A549 treated with AZD9567 at 1 μM for 4 hours (cell line): ENCODE measurements around the gene PPM1M. TPM values are rescaled to one million over a fixed set of nuclear protein-coding genes. Genes with fewer than 3 reads are reported as not detected.

Source experiments
- total RNA-seq: library from RNA; stranded (reverse); fragments of 200-300 nt; extraction: Qiagen RNA extraction; gene quantifications from 5 replicates; pipeline ENCODE4 v1.2.3, GENCODE V29; 2022; ENCODE audit not compliant: insufficient read depth

The PPM1M gene
- total RNA-seq, result 2.7 to 4.5 TPM (median 4.2 TPM) in 5 replicates

GRCh38 chr3:52245322-52246263 lies at the start of gene PPM1M:
Gene PPM1M, plus strand, starts transcription at chr3:52245759. Its CDS starts 66 bp downstream, at chr3:52245825.

GRCh38 chr3:52197842-52198625 lies 47.5 kb upstream of the PPM1M start, which contains the start of gene ALAS1:
Gene ALAS1, plus strand, starts transcription at chr3:52198160. Its CDS starts 1,082 bp downstream, at chr3:52199242.

GRCh38 chr3:52225452-52226228 lies 19.9 kb upstream of the PPM1M start, which contains the start of gene TLR9:
Gene TLR9, minus strand, starts transcription at chr3:52225645. Its CDS starts 116 bp downstream, at chr3:52225529.

GRCh38 chr3:52238761-52239701 lies 6.5 kb upstream of the PPM1M start, which contains the start of gene TWF2:
Gene TWF2, minus strand, starts transcription at chr3:52239158. Its CDS starts 142 bp downstream, at chr3:52239016.

GRCh38 chr3:52278510-52279069 lies 33.0 kb downstream of the PPM1M start, which contains the start of gene WDR82:
Gene WDR82, minus strand, starts transcription at chr3:52278649. Its CDS starts 288 bp downstream, at chr3:52278361.

Other genes starting within 250 kb of the PPM1M start
- gene RPL29, start 249.9 kb upstream of the PPM1M start, total RNA-seq, result 1,313 to 1,418 TPM (median 1,347 TPM) in 5 replicates
- 19.2 to 21.6 TPM (median 20.7 TPM) in 5 replicates for gene DUSP7, start 189.2 kb upstream of the PPM1M start, total RNA-seq
- 18.6 to 20.4 TPM (median 19.3 TPM) in 5 replicates for gene POC1A, start 91.3 kb upstream of the PPM1M start, total RNA-seq
- 48.2 to 77.0 TPM (median 49.7 TPM) in 5 replicates for gene ALAS1, start 47.6 kb upstream of the PPM1M start, total RNA-seq
- gene TLR9, start 20.1 kb upstream of the PPM1M start, total RNA-seq, result 0.08 TPM in 1 of 5 replicates, not detected in the others
- gene TWF2, start 6.6 kb upstream of the PPM1M start, total RNA-seq, result 61.3 to 72.0 TPM (median 67.9 TPM) in 5 replicates
- gene WDR82, start 32.9 kb downstream of the PPM1M start, total RNA-seq, result 50.3 to 60.0 TPM (median 52.9 TPM) in 5 replicates
- gene GLYCTK, start 42.1 kb downstream of the PPM1M start, total RNA-seq, result 4.2 to 5.3 TPM (median 4.5 TPM) in 5 replicates
- gene DNAH1, start 70.6 kb downstream of the PPM1M start, total RNA-seq, result 0.60 to 5.8 TPM (median 1.1 TPM) in 5 replicates
- 33.7 to 38.9 TPM (median 36.2 TPM) in 5 replicates for gene BAP1, start 164.2 kb downstream of the PPM1M start, total RNA-seq
- gene PHF7, start 164.9 kb downstream of the PPM1M start, total RNA-seq, result 2.5 to 3.4 TPM (median 2.9 TPM) in 4 of 5 replicates, not detected in the other
- gene SEMA3G, start 199.3 kb downstream of the PPM1M start, total RNA-seq, result 0.07 to 0.17 TPM (median 0.15 TPM) in 4 of 5 replicates, not detected in the other
- 0.78 to 4.7 TPM (median 1.3 TPM) in 5 replicates for gene TNNC1, start 208.3 kb downstream of the PPM1M start, total RNA-seq
- 12.5 to 19.7 TPM (median 16.1 TPM) in 5 replicates for gene NISCH, start 209.8 kb downstream of the PPM1M start, total RNA-seq
- gene STAB1, start 249.6 kb downstream of the PPM1M start, total RNA-seq, result 0.03 to 0.11 TPM (median 0.06 TPM) in 4 of 5 replicates, not detected in the other